SK-N-SH (cell line): ENCODE measurements around the gene PPP4C. TPM values are rescaled to one million over a fixed set of nuclear protein-coding genes. Genes with fewer than 3 reads are reported as not detected.

Experiments
- CTCF ChIA-PET: fragments of 300-600, 350-600 bp; formaldehyde crosslinking; extraction: SDS; loops from one replicate; lab custom pipeline; 2021; lab: Yijun Ruan, JAX
- POLR2A ChIA-PET: fragments of 350-600 bp; sonication (Branson Sonifier 250); formaldehyde crosslinking; extraction: SDS; loops from one replicate; lab custom pipeline; 2020; ENCODE audit warnings: antibody characterized with exemption, inconsistent platforms; lab: Yijun Ruan, JAX
- DNase-seq: peaks from one replicate; pipeline ENCODE4 v3.0.0; 2012
- H2AFZ ChIP-seq: fragments of 200-600 bp; sonication (generic); 2 replicates; pipeline ENCODE4 v1.8.1; 2016; ENCODE audit warnings: antibody characterized with exemption, mild to moderate bottlenecking, low read depth
- H3F3A ChIP-seq: fragments of 200-600 bp; sonication (generic); replicated peaks from 2 replicates; pipeline ENCODE3; 2016; ENCODE audit warnings: antibody characterized with exemption, mild to moderate bottlenecking; ENCODE audit not compliant: insufficient read depth
- H3K27ac ChIP-seq, 2 experiments: fragments of 200-500 bp in 1 of 2; fragments of 200-600 bp in 1 of 2; sonication (Bioruptor generic) in 1 of 2; sonication (generic), shearing (Covaris generic) in 1 of 2; 2 replicates each; pipeline versions ENCODE4 v1.5.1 to v1.6.1; 2014 to 2016; ENCODE audit warnings: low read depth in 2 of 2, inconsistent platforms in 1 of 2, low read length in 1 of 2, mild to moderate bottlenecking in 1 of 2, mixed read lengths in 1 of 2
- H3K27me3 ChIP-seq: fragments of 200-600 bp; sonication (generic), shearing (Covaris generic); 2 replicates; pipeline ENCODE4 v1.6.1; 2016; ENCODE audit warnings: mixed run types; ENCODE audit not compliant: insufficient read depth
- H3K36me3 ChIP-seq, 2 experiments: fragments of 200-500 bp in 1 of 2; fragments of 200-600 bp in 1 of 2; sonication (Bioruptor generic) in 1 of 2; sonication (generic) in 1 of 2; replicated peaks in 1 of 2; 2 replicates each; pipeline versions ENCODE3 to v1.5.1; 2014 to 2016; ENCODE audit warnings: low read length in 1 of 2, mild to moderate bottlenecking in 1 of 2; ENCODE audit not compliant: insufficient read depth in 2 of 2, control insufficient read depth in 1 of 2
- H3K4me1 ChIP-seq, 2 experiments: fragments of 200-500 bp in 1 of 2; fragments of 200-600 bp in 1 of 2; sonication (Bioruptor generic) in 1 of 2; sonication (generic), shearing (Covaris generic) in 1 of 2; 2 replicates each; pipeline versions ENCODE4 v1.5.1 to v1.6.1; 2014 to 2016; ENCODE audit warnings: low read depth in 1 of 2, low read length in 1 of 2, mixed run types in 1 of 2; ENCODE audit not compliant: insufficient read depth in 2 of 2, control insufficient read depth in 1 of 2
- H3K4me2 ChIP-seq: fragments of 200-600 bp; sonication (generic), shearing (Covaris generic); 2 replicates; pipeline ENCODE4 v1.6.1; 2017; ENCODE audit warnings: mixed run types
- H3K4me3 ChIP-seq, 2 experiments: fragments of 200-500 bp in 1 of 2; fragments of 200-600 bp in 1 of 2; sonication (Bioruptor generic) in 1 of 2; sonication (generic), shearing (Covaris generic) in 1 of 2; 2 replicates each; pipeline versions ENCODE4 v1.5.1 to v1.8.1; 2014 to 2016; ENCODE audit warnings: low read depth in 2 of 2, inconsistent platforms in 1 of 2, low read length in 1 of 2, mild to moderate bottlenecking in 1 of 2, mixed read lengths in 1 of 2, moderate library complexity in 1 of 2
- H3K79me2 ChIP-seq: fragments of 200-600 bp; sonication (generic); 2 replicates; pipeline ENCODE4 v1.8.1; 2017; ENCODE audit warnings: mild to moderate bottlenecking; ENCODE audit not compliant: insufficient read depth
- H3K9ac ChIP-seq: fragments of 200-600 bp; sonication (generic); 2 replicates; pipeline ENCODE4 v1.6.1; 2017; ENCODE audit warnings: mixed run types
- H3K9me2 ChIP-seq: fragments of 200-600 bp; sonication (generic); 2 replicates; pipeline ENCODE4 v1.6.1; 2017; ENCODE audit warnings: mixed run types
- H3K9me3 ChIP-seq: fragments of 200-600 bp; sonication (generic); 2 replicates; pipeline ENCODE4 v1.6.1; 2017; ENCODE audit warnings: mixed run types, mild to moderate bottlenecking, moderate library complexity
- H4K20me1 ChIP-seq: fragments of 200-600 bp; sonication (generic); 2 replicates; pipeline ENCODE4 v1.6.1; 2017; ENCODE audit warnings: mild to moderate bottlenecking, mixed run types; ENCODE audit not compliant: insufficient read depth
- CTCF ChIP-seq: fragments of 200-600 bp; sonication (generic); IDR thresholded peaks from 2 replicates; pipeline ENCODE4 v1.6.1; 2017; ENCODE audit warnings: antibody characterized with exemption, mild to moderate bottlenecking, moderate library complexity
- ELF1 ChIP-seq: IDR thresholded peaks from 2 replicates; pipeline ENCODE4 v1.4.0; 2012
- EZH2phosphoT487 ChIP-seq: fragments of 200-600 bp; sonication (generic); IDR thresholded peaks from 2 replicates; pipeline ENCODE4 v1.6.1; 2017; ENCODE audit warnings: low read depth, mixed run types, mild to moderate bottlenecking, antibody characterized with exemption, moderate library complexity, borderline replicate concordance
- FOSL2 ChIP-seq: IDR thresholded peaks from 2 replicates; pipeline ENCODE4 v1.4.0; 2012; ENCODE audit warnings: low read depth, mild to moderate bottlenecking, moderate library complexity, borderline replicate concordance
- FOXJ3 ChIP-seq: sonication (generic); formaldehyde crosslinking; IDR thresholded peaks from 2 replicates; pipeline ENCODE4 v1.5.1; 2020; ENCODE audit warnings: mild to moderate bottlenecking, missing genetic modification reagents
- IRF3 ChIP-seq: fragments of 150-350 bp; IDR thresholded peaks from 2 replicates; pipeline ENCODE4 v1.6.1; 2016; ENCODE audit warnings: mild to moderate bottlenecking, low read depth, low read length
- MXI1 ChIP-seq: IDR thresholded peaks from 2 replicates; pipeline ENCODE4 v1.6.1; 2012; ENCODE audit warnings: mild to moderate bottlenecking, low read depth, low read length, improper control_type of control experiment
- NRF1 ChIP-seq: IDR thresholded peaks from 2 replicates; pipeline ENCODE4 v1.6.1; 2012; ENCODE audit warnings: low read depth, mild to moderate bottlenecking, low read length
- POLR2AphosphoS5 ChIP-seq: IDR thresholded peaks from 2 replicates; pipeline ENCODE4 v1.6.1; 2012; ENCODE audit warnings: low read depth, low read length
- RAD21 ChIP-seq: IDR thresholded peaks from 2 replicates; pipeline ENCODE4 v1.6.1; 2012; ENCODE audit warnings: mild to moderate bottlenecking, low read length
- SIN3A ChIP-seq: IDR thresholded peaks from 2 replicates; pipeline ENCODE4 v1.6.1; 2012; ENCODE audit warnings: low read depth, mild to moderate bottlenecking, low read length, moderate library complexity, borderline replicate concordance
- SMC3 ChIP-seq: IDR thresholded peaks from 2 replicates; pipeline ENCODE4 v1.6.1; 2012; ENCODE audit warnings: low read depth, low read length, improper control_type of control experiment
- TAF1 ChIP-seq: IDR thresholded peaks from 2 replicates; pipeline ENCODE4 v1.6.1; 2012; ENCODE audit warnings: low read depth, mild to moderate bottlenecking, low read length, moderate library complexity, borderline replicate concordance
- TCF12 ChIP-seq: IDR thresholded peaks from 2 replicates; pipeline ENCODE4 v1.4.0; 2012
- TEAD4 ChIP-seq: IDR thresholded peaks from 2 replicates; pipeline ENCODE4 v1.4.0; 2012; ENCODE audit warnings: mild to moderate bottlenecking, borderline replicate concordance; ENCODE audit not compliant: insufficient read depth
- YY1 ChIP-seq: IDR thresholded peaks from 2 replicates; pipeline ENCODE4 v1.4.0; 2012; ENCODE audit warnings: low read depth, mild to moderate bottlenecking
- ZBTB33 ChIP-seq: IDR thresholded peaks from 2 replicates; pipeline ENCODE4 v1.4.0; 2012; ENCODE audit warnings: low read depth, borderline replicate concordance
- WGBS: methylation state at CpG from one replicate; pipeline ENCODE4 v1.1.6; 2017; ENCODE audit warnings: low lambda C conversion rate; 5-methylcytosine and 5-hydroxymethylcytosine counted together
- polyA plus RNA-seq, 3 experiments: library from polyadenylated mRNA; depleted of rRNA; stranded (reverse); fragments of >200 nt; gene quantifications; 2 replicates each; pipeline ENCODE4 v1.2.3, GENCODE V29; 2012

Gene PPP4C
- polyA plus RNA-seq, 1 of the 3 experiments (the other 2 are of a cell fraction) = 339 TPM

GRCh38 chr16:30120340-30121105 lies 44.7 kb downstream of the PPP4C start:
- no peak overlapping the region for H3K4me3 ChIP-seq
- peaks cover 9 to 11% of the 10 kb centered on the region in 2 experiments; a peak in 3 of 4 replicates for H3K4me1 ChIP-seq
- H3K79me2 ChIP-seq = no peaks in the 10 kb centered on the region
- peaks cover 14% of the 10 kb centered on the region for H3F3A ChIP-seq
- H3K9me3 ChIP-seq = no peaks in the 10 kb centered on the region
- H2AFZ ChIP-seq = no peak overlapping the region
- H3K27me3 ChIP-seq = no peaks in the 10 kb centered on the region
- no peak overlapping the region for H3K4me2 ChIP-seq
- no peak for DNase-seq
- peaks cover 0 to 6% of the 10 kb centered on the region in 2 experiments for H3K36me3 ChIP-seq
- TF ChIP-seq TCF12 (no peak), ELF1 (no peak), CTCF (no peak), YY1 (no peak), FOSL2 (no peak), TAF1 (no peak), ZBTB33 (no peak)
- WGBS = 94% methylated on average over 3 of the region's 3 CpGs
- H3K9me2 ChIP-seq = no peaks in the 10 kb centered on the region
- CTCF ChIA-PET = interaction anchor here (1.0 to 2.3 kb wide), 3 partner anchors 8 to 28 kb away, joined by 3 to 11 read pairs (median 3); partner anchors contain the start of genes GDPD3 and YPEL3
- POLR2A ChIA-PET = interaction anchor here (1.1 kb wide), 1 partner anchor 55 kb away, joined by 3 read pairs; the partner anchor contains the start of gene ALDOA
- H3K9ac ChIP-seq = no peak overlapping the region
- no peak overlapping the region for H3K27ac ChIP-seq
- no peaks in the 10 kb centered on the region for H4K20me1 ChIP-seq

- 95% methylated on average over 24 of the region's 31 CpGs for WGBS
- DNase-seq = peak; percentile 43
- H4K20me1 ChIP-seq = no peaks in the 10 kb centered on the region
- no peaks in the 10 kb centered on the region for H3K9me2 ChIP-seq
- H3K27me3 ChIP-seq = no peaks in the 10 kb centered on the region
- CTCF ChIA-PET = interaction anchor here (0.8 to 2.3 kb wide), 2 partner anchors 9 to 90 kb away, joined by 3 to 11 read pairs; partner anchors contain the start of gene GDPD3
- H3K27ac ChIP-seq = peak overlapping the region in 1 of 2 experiments; percentile 54; a peak in 1 of 4 replicates
- H3K36me3 ChIP-seq = peaks cover 0 to 6% of the 10 kb centered on the region in 2 experiments
- H3K4me1 ChIP-seq = peaks cover 9 to 11% of the 10 kb centered on the region in 2 experiments; a peak in 3 of 4 replicates
- POLR2A ChIA-PET = no interaction called here
- H2AFZ ChIP-seq = no peak overlapping the region
- H3F3A ChIP-seq = peaks cover 14% of the 10 kb centered on the region
- no peaks in the 10 kb centered on the region for H3K79me2 ChIP-seq
- H3K4me2 ChIP-seq = peak overlapping the region; percentile 97
- H3K9ac ChIP-seq = peak overlapping the region; percentile 68
- no peaks in the 10 kb centered on the region for H3K9me3 ChIP-seq
- H3K4me3 ChIP-seq = peak overlapping the region; percentile 65 to 70
- no peak for TF ChIP-seq FOXJ3 (CRISPR knock-in tag)
- no peak for TF ChIP-seq RAD21
- no peak for TF ChIP-seq MXI1
- no peak for TF ChIP-seq TCF12
- TF ChIP-seq IRF3 = no peak
- TF ChIP-seq POLR2AphosphoS5 = no peak
- no peak for TF ChIP-seq SMC3
- TF ChIP-seq NRF1 = no peak
- TF ChIP-seq ELF1 = no peak
- no peak for TF ChIP-seq ZBTB33
- no peak for TF ChIP-seq EZH2phosphoT487
- no peak for TF ChIP-seq SIN3A
- TF ChIP-seq TEAD4 = no peak
Observed at GRCh38 chr16:30121741-30122571, 46.2 kb downstream of the PPP4C start.
